ENCODE measurements around the gene PRKCA.

DNA sequence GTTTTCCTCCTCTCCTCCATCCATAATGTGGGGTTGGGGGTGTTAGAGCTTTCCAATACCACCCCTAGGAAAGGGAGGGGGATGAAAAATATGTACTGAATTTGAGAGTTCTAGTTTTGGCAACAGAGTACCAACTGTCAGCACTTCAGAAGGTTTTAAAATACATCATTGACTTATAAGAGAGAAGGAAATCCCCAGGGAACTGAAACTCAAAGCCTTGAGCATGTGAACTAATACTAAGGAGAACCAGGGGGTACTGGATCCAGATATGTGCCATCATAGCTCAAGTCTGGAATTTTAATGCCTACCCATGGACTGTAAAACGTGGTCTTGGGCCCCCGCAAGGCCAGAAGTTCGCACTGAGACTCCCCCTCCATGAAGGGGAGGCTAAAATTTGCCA lies 548.3 kb downstream of the PRKCA start:
- TF ChIP-seq EZH2phosphoT487 (IDR thresholded peaks at IDR 0.05; ENCODE audit: low read depth), result no peak
- TF ChIP-seq, protein P1, sequence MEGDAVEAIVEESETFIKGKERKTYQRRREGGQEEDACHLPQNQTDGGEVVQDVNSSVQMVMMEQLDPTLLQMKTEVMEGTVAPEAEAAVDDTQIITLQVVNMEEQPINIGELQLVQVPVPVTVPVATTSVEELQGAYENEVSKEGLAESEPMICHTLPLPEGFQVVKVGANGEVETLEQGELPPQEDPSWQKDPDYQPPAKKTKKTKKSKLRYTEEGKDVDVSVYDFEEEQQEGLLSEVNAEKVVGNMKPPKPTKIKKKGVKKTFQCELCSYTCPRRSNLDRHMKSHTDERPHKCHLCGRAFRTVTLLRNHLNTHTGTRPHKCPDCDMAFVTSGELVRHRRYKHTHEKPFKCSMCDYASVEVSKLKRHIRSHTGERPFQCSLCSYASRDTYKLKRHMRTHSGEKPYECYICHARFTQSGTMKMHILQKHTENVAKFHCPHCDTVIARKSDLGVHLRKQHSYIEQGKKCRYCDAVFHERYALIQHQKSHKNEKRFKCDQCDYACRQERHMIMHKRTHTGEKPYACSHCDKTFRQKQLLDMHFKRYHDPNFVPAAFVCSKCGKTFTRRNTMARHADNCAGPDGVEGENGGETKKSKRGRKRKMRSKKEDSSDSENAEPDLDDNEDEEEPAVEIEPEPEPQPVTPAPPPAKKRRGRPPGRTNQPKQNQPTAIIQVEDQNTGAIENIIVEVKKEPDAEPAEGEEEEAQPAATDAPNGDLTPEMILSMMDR (IDR thresholded peaks at IDR 0.05; ENCODE audit: low read depth, low read length), result no peak
